Measurements from ENCODE around the gene LRP1-AS. TPM values are rescaled to one million over a fixed set of nuclear protein-coding genes. Genes with fewer than 3 reads are reported as not detected.

LRP1-AS gene
- total RNA-seq, 1 experiment from 2014 or later: not detected

DNA sequence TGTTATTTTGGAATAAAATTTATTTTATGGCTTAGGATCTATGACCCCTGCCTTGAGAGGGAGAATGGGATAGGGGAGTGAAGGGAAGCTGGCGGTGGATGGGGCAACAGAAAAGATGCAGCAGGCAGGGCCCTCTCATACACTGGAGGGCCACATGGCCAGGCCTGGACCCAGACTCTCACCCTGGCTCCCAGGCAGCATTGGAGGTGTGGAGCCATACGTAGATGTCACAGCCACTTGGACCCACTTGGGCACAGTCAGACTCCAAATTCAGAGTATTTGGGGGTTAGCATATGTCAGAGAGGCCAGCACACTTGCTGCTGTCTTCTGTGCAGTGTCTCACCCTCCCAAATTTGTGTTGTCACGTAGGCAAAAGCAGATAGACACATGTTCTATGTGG, 52.0 kb downstream of the LRP1-AS start:
- peaks cover 43 to 64% of the 10 kb centered on the region in 2 experiments for H3K4me1 ChIP-seq (ENCODE audit: control insufficient read depth in 1 of 2, insufficient read depth in 2 of 2, low read length in 2 of 2)
- peaks cover 21 to 35% of the 10 kb centered on the region in 2 experiments; a peak in 3 of 4 replicates for H3K36me3 ChIP-seq (ENCODE audit: control insufficient read depth in 1 of 2, insufficient read depth in 2 of 2, low read length in 2 of 2)
- H3K4me2 ChIP-seq (ENCODE audit: low read length): no peak overlapping the region

More for the DNA sequence above, 52.0 kb downstream of the LRP1-AS start:
- BruUV-seq (replicated peaks): no TSS peak
- no peak for DNase-seq (ENCODE audit: low read depth, low spot score)
- Histone ChIP-seq H3K79me2 (ENCODE audit: insufficient read depth, low read length) (peaks cover 25% of the 10 kb centered on the region), H3K27ac (ENCODE audit: low read depth, low read length) (peak overlapping the region; percentile 83), H3K9me2 (ENCODE audit: insufficient read depth) (no peaks in the 10 kb centered on the region), H3K27me3 (ENCODE audit: insufficient read depth, low read length) (no peaks in the 10 kb centered on the region), H3K9ac (ENCODE audit: low read length) (no peak overlapping the region), H3K4me3 (replicated peaks in 1 of 2; ENCODE audit: low read depth in 1 of 2, low read length in 2 of 2) (no peak overlapping the region), H3K9me3 (ENCODE audit: control insufficient read depth in 1 of 2, insufficient read depth in 1 of 2, low read depth in 1 of 2, low read length in 2 of 2) (no peaks in the 10 kb centered on the region), H2AFZ (ENCODE audit: low read depth, low read length, poor library complexity, severe bottlenecking) (no peak overlapping the region), H4K20me1 (ENCODE audit: insufficient read depth) (no peaks in the 10 kb centered on the region)
- intact Hi-C loops (cut with micrococcal nuclease): no loop called here
- ChIA-PET POLR2A (interaction anchor here (3.5 to 7.8 kb wide), 2 partner anchors 16 kb away, joined by 17 to 32 read pairs; partner anchors contain the start of genes NEMP1 and STAT6), CTCF (interaction anchor here (0.6 to 3.8 kb wide), 2 partner anchors 15 to 16 kb away, joined by 3 to 32 read pairs; partner anchors contain the start of gene STAT6), RAD21 (ENCODE audit: low non-redundant PET in 1 of 2, low total read pairs in 2 of 2, uncharacterized antibody in 2 of 2, unreplicated experiment in 2 of 2) (no interaction called here)
- no peak for ATAC-seq
- no peak for TF ChIP-seq TCF7L2 (IDR thresholded peaks at IDR 0.05; ENCODE audit: borderline replicate concordance, extremely low read depth, insufficient read depth, insufficient read length)
- TF ChIP-seq SRF (IDR thresholded peaks at IDR 0.05; ENCODE audit: low read depth): no peak
- no peak for TF ChIP-seq JUND (IDR thresholded peaks at IDR 0.05)
- no peak for TF ChIP-seq ELF1 (IDR thresholded peaks at IDR 0.05; ENCODE audit: borderline replicate concordance, low read depth)
- no peak for TF ChIP-seq YY1 (IDR thresholded peaks at IDR 0.05; ENCODE audit: extremely low read depth, insufficient replicate concordance, low read depth, low read length)
- TF ChIP-seq POLR2AphosphoS5 (IDR thresholded peaks at IDR 0.05; ENCODE audit: low read depth, low read length): no peak
- TF ChIP-seq, protein P1, sequence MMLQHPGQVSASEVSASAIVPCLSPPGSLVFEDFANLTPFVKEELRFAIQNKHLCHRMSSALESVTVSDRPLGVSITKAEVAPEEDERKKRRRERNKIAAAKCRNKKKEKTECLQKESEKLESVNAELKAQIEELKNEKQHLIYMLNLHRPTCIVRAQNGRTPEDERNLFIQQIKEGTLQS (IDR thresholded peaks at IDR 0.05): no peak
- no peak for TF ChIP-seq POLR2A (IDR thresholded peaks at IDR 0.05; ENCODE audit: borderline replicate concordance, extremely low read depth, insufficient read depth, insufficient read length)
- TF ChIP-seq EZH2phosphoT487 (IDR thresholded peaks at IDR 0.05; ENCODE audit: borderline replicate concordance): no peak

MicroRNAs encoded within 50 kb of the gene (microRNA counts, 767-probe panel; counts per million panel counts)
- microRNA hsa-miR-1228-3p: not detected

Small RNA genes lying within 50 kb of the gene (microRNA-seq; reads per million reads assigned to microRNA genes)
- 2.0 reads per million for gene MIR1228 (ENCODE audit: borderline number of aligned reads)

Other genes with a start within 250 kb of the LRP1-AS start
- not detected for gene SDR9C7, start 213.2 kb downstream of the LRP1-AS start, total RNA-seq (2021; ENCODE audit: unreplicated experiment)
- gene RDH16, start 190.0 kb downstream of the LRP1-AS start, total RNA-seq (2021; ENCODE audit: unreplicated experiment): 0.59 TPM
- gene ZBTB39, start 141.1 kb downstream of the LRP1-AS start, total RNA-seq (2021; ENCODE audit: unreplicated experiment): 12.3 TPM
- gene TAC3, start 131.1 kb downstream of the LRP1-AS start, total RNA-seq (2021; ENCODE audit: unreplicated experiment): not detected
- gene MYO1A, start 97.5 kb downstream of the LRP1-AS start, total RNA-seq (2021; ENCODE audit: unreplicated experiment): 0.76 TPM
- 35.2 TPM for gene NEMP1, start 68.8 kb downstream of the LRP1-AS start, total RNA-seq (2021; ENCODE audit: unreplicated experiment)
- gene NAB2, start 58.5 kb downstream of the LRP1-AS start, total RNA-seq (2021; ENCODE audit: unreplicated experiment): 77.1 TPM
- 78.5 TPM for gene STAT6, start 36.3 kb downstream of the LRP1-AS start, total RNA-seq (2021; ENCODE audit: unreplicated experiment)
- gene LRP1, start 19.1 kb downstream of the LRP1-AS start, total RNA-seq (2021; ENCODE audit: unreplicated experiment): 12.0 TPM
- 20.0 TPM for gene NXPH4, start 69.2 kb upstream of the LRP1-AS start, total RNA-seq (2021; ENCODE audit: unreplicated experiment)
- 280 TPM for gene SHMT2, start 82.1 kb upstream of the LRP1-AS start, total RNA-seq (2021; ENCODE audit: unreplicated experiment)
- gene STAC3, start 103.6 kb upstream of the LRP1-AS start, total RNA-seq (2021; ENCODE audit: unreplicated experiment): 2.5 TPM

Data from HCT116 (cell line).